LNCAP (cell line): ENCODE data around the gene FHIP1B.
A peak's percentile ranks its signal among the peaks of the same experiment; 100 is the strongest.

Source experiments
- CTCF ChIP-seq: fragments of 450-650 bp; IDR thresholded peaks from 2 replicates; pipeline ENCODE4 v1.5.1; 2017; ENCODE audit warnings: mild to moderate bottlenecking

The FHIP1B gene

GRCh38 chr11:6234387-6235107 lies at the start of gene FHIP1B:
TSS of gene FHIP1B (minus strand) at chr11:6234636. CDS start at chr11:6224516, 10,120 bp downstream.
- TF ChIP-seq CTCF: no peak

- no peak for TF ChIP-seq CTCF
These were observed 49.1 kb upstream of the FHIP1B start for GRCh38 chr11:6283453-6284023.

GRCh38 chr11:6273188-6273587 lies 38.8 kb upstream of the FHIP1B start:
- TF ChIP-seq CTCF: no peak

- no peak for TF ChIP-seq CTCF
These were observed 37.2 kb upstream of the FHIP1B start for GRCh38 chr11:6271598-6271997.

- TF ChIP-seq CTCF: no peak
These were observed 36.3 kb upstream of the FHIP1B start for GRCh38 chr11:6270584-6271246.

GRCh38 chr11:6269994-6270393 lies 35.6 kb upstream of the FHIP1B start:
- peak; percentile 46 for TF ChIP-seq CTCF

- no peak for TF ChIP-seq CTCF
These were observed 34.4 kb upstream of the FHIP1B start for GRCh38 chr11:6268820-6269219.
